Measurements from ENCODE around the gene HOXB1.

DNA sequence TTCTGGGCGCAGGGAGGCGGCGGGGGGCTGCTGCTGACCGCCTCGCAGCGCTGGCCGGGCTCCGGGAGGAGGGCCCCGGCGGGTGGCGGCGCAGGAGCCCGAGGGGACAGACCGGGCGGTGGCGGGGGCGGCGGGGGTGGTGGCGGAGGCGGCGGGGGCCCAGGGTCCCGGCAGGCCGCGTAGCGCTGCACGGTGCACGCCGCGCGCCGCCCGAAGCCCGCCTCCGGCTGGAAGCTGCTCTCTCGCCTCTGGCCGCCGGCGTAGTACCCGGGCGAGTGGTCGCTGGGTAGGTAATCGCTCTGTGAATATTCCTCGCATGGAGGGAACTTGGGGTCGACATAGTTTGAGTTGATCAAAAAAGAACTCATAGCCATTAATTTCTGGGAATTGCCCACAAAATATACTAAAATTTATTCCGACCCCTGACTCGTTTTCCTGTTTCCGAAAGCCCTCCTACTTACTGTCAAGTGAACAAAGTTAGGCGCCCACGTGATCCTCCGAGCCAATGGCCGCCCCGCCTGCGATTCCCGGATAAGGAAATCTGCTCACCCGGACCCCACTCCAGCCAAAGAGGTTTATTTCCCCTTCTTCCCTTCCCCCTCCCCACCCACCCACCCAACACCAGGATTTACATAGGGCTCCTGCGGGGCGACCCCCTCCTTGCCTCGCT is 47.3 kb upstream of the HOXB1 start, which contains the start of gene HOXB4:
- TF ChIP-seq SP1 (IDR thresholded peaks at IDR 0.05), result no peak
- TF ChIP-seq FOXM1 (IDR thresholded peaks at IDR 0.05; ENCODE audit: borderline replicate concordance), result no peak
- no peak for TF ChIP-seq NFRKB (IDR thresholded peaks at IDR 0.05)
- TF ChIP-seq FOXA1 (IDR thresholded peaks at IDR 0.05), result no peak

Measured in HEK293T (cell line).